NCI-H526 (cell line): ENCODE measurements around the gene HBA1.
"Not testable (repeated sequence)": the region's sequence is repeated elsewhere in the genome, so short reads cannot be mapped to it uniquely, and the experiment has no call there.

Experiments
- DNase-seq, 2 experiments: peaks; one replicate each; lab custom pipeline; 2025; lab: John Stamatoyannopoulos, UW

The HBA1 gene

GRCh38 chr16:175011-175949 is 1.2 kb upstream of the HBA1 start:
- DNase-seq, result no peak

DNA sequence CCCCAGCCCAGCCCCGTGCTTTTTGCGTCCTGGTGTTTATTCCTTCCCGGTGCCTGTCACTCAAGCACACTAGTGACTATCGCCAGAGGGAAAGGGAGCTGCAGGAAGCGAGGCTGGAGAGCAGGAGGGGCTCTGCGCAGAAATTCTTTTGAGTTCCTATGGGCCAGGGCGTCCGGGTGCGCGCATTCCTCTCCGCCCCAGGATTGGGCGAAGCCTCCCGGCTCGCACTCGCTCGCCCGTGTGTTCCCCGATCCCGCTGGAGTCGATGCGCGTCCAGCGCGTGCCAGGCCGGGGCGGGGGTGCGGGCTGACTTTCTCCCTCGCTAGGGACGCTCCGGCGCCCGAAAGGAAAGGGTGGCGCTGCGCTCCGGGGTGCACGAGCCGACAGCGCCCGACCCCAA is 474 bp upstream of the HBA1 start:
- DNase-seq, result not testable (repeated sequence)

- no peak for DNase-seq
These were observed 928 bp downstream of the HBA1 start for GRCh38 chr16:177394-177822.

- DNase-seq, result no peak
These were observed 1.6 kb downstream of the HBA1 start for GRCh38 chr16:177981-178667.

- no peak for DNase-seq
These were observed 2.2 kb downstream of the HBA1 start for GRCh38 chr16:178668-179015.

DNA sequence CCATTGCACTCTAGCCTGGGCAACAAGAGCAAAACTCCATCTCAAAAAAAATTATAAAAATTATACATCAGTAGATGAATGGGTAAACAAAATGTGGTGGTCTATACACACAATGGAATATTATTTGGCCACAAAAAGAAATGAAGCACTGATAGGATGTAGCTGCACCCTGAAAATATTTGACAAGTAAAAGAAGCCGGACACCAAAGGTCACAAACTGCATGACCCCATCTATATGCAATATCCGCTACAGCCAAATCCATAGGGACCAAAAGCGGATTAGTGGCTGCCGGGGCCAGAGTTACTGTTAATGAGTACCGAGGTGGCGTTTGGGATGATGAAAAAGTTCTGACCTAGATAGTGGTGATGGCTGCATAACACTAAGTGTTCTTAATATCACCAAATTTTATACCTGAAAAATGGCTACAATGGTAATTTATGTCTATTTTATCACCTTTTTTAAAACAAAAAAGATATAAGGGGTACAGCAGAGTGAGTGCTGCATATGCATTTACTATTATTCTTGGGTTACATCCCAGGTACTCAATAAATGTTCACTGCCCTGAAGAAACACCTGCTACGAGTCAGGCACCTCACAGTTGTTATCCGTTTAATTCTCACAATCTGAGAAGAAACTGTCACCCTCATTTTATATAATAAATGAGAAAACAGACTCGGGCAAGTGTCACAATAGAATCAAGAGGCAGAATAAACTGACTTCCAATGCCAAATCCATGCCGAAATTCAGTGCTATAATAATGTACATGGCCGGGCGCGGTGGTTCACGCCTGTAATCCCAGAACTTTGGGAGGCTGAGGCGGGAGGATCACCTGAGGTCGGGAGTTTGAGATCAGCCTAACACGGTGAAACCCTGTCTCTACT is 3.0 kb downstream of the HBA1 start:
- no peak for DNase-seq

DNA sequence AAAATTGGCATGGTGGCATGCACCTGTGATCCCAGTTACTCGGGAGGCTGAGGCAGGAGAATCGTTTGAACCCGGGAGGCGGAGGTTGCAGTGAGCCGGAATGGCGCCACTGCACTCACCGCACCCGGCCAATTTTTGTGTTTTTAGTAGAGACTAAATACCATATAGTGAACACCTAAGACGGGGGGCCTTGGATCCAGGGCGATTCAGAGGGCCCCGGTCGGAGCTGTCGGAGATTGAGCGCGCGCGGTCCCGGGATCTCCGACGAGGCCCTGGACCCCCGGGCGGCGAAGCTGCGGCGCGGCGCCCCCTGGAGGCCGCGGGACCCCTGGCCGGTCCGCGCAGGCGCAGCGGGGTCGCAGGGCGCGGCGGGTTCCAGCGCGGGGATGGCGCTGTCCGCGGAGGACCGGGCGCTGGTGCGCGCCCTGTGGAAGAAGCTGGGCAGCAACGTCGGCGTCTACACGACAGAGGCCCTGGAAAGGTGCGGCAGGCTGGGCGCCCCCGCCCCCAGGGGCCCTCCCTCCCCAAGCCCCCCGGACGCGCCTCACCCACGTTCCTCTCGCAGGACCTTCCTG is 3.7 kb downstream of the HBA1 start, which contains the start of gene HBQ1:
Gene HBQ1, plus strand, starts transcription at position 359 of the 575 bp plus-strand sequence. Its CDS starts 28 bp downstream, at position 387.
- DNase-seq, result peak in 1 of 2 experiments; percentile 69

GRCh38 chr16:180681-181564 is 4.4 kb downstream of the HBA1 start:
- peak; percentile 32 to 90 for DNase-seq

- no peak for DNase-seq
These were observed 5.1 kb downstream of the HBA1 start for GRCh38 chr16:181565-182021.

GRCh38 chr16:183005-183404 is 6.5 kb downstream of the HBA1 start:
- DNase-seq, result no peak

DNA sequence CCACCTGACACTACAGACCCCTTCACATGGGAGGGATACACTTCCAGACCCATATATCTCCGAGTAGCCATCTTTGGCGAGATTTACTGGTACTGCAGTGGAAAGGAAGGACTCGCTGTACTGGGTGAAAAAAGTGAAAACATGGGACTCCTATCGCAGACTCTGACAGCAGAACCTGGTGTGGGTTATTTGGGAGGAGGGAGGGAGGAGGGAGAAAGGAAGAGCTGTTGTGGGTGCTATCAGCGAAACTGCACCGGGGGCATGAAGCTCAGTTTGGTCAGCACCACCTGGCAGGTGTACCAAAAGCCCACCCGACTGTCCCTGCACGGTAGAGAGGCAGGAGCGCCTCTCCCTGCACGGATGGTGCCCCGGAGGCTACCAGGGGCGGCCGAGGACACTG is 8.7 kb downstream of the HBA1 start:
- DNase-seq, result no peak

DNA sequence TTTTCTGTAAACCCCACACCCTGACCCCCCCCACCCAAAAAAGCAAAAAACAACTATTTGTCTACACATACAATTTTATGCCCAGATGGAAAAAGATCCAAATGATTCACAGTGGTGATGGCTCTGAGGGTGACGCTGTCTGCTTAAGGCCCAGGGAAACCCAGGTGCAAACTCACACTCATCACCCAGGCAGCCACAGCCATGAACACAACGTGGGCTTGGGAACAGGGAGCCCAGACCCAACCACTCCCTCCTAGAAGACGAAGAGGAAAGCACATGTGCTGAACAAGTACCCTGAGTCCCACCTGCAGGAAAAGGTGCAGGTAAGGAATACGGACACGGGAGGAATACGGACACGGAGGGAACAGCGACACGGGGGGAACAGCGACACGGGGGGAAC is 9.2 kb downstream of the HBA1 start:
- no peak for DNase-seq

- no peak for DNase-seq
These were observed 10.8 kb downstream of the HBA1 start for GRCh38 chr16:187330-187729.

GRCh38 chr16:188674-189073 is 12.2 kb downstream of the HBA1 start:
- peak in 1 of 2 experiments; percentile 38 for DNase-seq

GRCh38 chr16:189604-190186 is 13.2 kb downstream of the HBA1 start:
- no peak for DNase-seq

GRCh38 chr16:191831-192230 is 15.4 kb downstream of the HBA1 start:
- no peak for DNase-seq

DNA sequence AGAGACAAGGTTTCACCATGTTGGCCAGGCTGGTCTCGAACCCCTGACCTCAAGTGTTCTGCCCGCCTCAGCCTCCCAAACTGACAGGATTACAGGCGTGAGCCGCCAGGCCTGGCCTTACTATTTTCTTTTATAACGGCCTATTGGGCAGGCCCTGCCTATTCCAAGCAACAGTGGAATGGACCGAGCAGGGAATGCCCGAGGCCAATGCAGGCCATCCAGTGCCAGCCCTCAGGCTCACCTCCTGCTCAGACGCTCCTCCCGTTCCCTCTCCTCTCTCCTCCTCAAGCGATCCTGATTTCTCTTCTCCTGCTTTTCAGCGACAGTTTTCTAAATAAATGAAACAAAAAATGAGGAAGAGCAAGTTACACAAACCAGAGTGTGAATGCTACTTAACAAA is 16.2 kb downstream of the HBA1 start:
- no peak for DNase-seq

DNA sequence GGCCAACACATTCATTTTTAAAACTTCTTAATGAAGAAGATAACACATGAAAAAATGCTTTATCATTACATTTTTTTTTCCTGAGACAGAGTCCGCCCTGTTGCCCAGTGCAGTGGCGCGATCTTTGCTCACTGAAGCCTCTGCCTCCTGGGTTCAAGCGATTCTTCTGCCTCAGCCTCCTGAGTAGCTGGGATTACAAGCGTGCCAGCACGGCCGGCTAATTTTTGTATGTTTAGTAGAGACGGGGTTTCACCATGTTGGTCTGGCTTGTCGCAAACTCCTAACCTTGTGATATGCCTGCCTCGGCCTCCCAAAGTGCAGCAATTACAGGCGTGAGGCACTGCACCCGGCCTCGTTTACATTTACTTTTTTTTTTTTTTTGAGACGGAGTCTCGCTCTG is 17.0 kb downstream of the HBA1 start:
- no peak for DNase-seq

- DNase-seq, result no peak
These were observed 18.0 kb downstream of the HBA1 start for GRCh38 chr16:194516-194915.

DNA sequence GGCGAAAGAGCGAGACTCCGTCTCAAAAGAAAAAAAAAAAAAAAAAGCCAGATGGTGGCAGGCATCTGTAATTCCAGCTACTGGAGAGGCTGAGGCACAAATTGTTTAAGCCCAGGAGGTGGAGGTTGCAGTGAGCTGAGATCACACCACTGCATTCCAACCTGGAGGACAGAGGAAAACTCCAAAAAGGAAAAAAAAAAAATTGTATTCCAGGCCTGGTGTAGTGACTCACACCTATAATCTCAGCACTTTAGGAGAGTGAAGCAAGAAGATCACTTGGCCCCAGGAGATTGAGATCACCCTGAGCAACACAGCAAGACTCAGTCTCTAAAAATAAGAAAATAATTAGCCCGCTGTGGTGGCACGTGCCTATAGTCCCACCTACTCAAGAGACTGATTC is 23.9 kb downstream of the HBA1 start:
- DNase-seq, result no peak
